NCI-H187 (cell line): ENCODE data around the gene TIGD1.
"Not testable (repeated sequence)": the region's sequence is repeated elsewhere in the genome, so short reads cannot be mapped to it uniquely, and the experiment has no call there.

Experiments used
- DNase-seq, 2 experiments: peaks; one replicate each; lab custom pipeline; 2025; lab: John Stamatoyannopoulos, UW

Gene TIGD1

GRCh38 chr2:232539298-232540231 is 10.8 kb downstream of the TIGD1 start, which contains the start of gene CHRNG:
Gene CHRNG, plus strand, starts transcription at chr2:232539692. Its CDS starts 56 bp downstream, at chr2:232539748.
- DNase-seq, result no peak

DNA sequence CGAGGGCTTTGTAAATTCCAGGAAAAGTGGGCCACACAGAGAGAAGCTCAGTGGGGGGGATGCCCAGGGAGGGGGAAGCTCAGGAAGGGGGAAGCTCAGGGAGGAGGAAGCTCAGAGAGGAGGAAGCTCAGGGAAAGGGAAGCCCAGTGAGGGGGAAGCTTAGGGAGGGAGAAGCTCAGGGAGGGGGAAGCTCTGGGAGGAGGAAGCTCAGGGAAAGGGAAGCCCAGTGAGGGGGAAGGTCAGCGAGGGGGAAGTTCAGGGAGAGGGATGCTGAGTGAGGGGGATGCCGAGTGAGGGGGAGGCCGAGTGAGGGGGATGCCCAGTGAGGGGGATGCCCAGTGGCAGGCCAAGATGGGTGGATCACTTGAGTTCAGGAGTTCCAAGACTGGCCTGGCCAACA is 11.7 kb downstream of the TIGD1 start:
- DNase-seq, result no peak

DNA sequence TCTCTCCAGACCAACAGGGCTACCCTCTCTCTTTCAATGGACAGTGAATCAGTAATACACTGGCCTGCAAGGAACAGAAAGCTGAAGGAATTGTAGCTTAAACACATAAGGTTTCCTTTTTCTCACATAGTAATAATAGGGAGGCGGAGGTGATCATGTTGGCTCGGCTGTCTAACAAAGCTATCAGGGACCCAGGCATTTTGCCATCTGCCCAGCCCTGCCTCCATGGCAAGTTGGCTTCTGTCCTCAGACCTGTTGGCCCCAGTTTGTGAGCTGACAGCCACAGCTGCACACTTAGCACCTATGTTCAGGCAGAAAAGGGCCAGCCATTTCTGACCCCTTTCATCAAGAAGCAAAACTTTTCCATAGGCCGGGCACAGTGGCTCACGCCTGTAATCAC is 12.9 kb downstream of the TIGD1 start:
- no peak for DNase-seq

GRCh38 chr2:232537079-232537478 is 13.3 kb downstream of the TIGD1 start:
- DNase-seq, result no peak

DNA sequence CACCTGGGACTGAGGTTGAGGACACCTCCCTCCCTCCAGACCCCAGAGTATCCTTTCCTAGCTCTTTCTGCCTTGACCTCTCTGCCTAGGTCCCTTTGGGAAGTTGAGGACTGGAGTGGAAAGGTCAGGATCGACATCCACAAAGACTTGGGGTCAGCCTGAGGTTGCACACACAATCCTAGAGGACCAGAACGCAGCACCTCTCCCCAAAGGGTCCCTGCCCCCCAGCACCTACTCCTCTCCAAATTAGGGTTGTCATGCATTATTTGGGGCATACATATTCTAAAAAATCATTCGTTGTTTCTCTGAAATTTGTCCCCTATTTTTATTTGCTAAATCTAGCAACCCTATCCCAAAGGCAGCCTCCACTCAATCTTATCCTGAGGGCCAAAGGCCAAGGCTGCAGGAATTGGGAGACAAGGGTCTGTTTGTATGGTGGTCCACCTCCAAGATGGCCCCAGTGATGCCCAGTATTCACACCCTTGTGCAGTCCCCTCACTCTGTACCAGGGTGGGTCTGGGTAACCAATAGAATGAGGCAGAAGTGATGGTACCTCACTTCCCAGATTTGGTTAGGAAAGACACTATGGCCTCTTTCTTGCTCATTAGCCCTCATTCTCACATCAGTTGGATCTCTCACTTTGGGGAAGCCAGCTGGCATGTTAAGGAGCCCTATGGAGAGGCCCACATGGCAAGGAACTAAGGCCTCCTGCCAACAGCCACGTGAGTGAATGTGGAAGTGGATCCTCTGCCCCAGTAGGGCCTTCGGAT is 14.4 kb downstream of the TIGD1 start:
- no peak for DNase-seq

DNA sequence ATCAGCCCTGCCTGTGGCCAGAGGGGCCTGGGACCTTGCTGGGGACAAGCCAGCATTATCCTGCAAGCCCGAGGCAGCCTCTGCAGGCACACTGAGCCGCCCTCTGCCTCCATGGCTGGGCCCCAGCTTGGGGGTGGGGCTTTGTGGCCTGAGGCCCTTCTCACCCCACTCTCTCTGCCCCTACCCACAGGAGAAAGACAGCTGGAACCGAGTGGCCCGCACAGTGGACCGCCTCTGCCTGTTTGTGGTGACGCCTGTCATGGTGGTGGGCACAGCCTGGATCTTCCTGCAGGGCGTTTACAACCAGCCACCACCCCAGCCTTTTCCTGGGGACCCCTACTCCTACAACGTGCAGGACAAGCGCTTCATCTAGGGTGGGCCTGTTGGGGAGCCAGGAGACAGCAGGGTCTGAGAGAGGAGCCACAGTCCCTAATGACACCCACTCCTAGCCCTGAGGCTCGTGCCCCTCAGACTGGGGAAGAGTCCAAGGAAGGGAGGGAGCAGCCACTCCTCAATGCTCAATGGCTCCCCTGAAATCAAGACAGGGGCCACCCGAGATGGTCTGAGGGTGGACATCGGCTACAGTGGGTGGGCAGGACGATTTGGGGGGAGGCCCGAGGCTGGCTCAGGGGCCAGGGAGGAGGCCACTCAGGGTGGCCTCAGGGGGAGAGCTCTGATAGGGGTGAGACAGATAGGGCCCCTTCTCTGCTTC is 15.3 kb downstream of the TIGD1 start:
- DNase-seq, result no peak

- no peak for DNase-seq
Measured at GRCh38 chr2:232533944-232534710, 16.2 kb downstream of the TIGD1 start.

DNA sequence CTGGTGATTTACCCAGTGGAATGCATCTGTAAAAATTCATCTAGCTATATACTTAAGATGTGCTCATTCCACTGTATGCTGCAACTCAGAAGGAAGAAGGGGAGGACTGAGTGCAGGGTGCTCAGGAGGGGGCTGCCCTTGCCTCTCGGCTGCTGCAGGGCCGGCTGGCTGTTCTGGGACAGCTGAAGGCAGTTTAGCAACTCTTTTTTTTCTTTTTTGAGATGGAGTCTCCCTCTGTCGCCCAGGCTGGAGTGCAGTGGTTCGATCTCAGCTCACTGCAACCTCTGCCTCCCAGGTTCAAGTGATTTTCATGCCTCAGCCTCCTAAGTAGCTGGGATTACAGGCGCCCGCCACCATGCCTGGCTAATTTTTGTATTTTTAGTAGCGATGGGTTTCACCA is 17.5 kb downstream of the TIGD1 start:
- DNase-seq, result not testable (repeated sequence)

DNA sequence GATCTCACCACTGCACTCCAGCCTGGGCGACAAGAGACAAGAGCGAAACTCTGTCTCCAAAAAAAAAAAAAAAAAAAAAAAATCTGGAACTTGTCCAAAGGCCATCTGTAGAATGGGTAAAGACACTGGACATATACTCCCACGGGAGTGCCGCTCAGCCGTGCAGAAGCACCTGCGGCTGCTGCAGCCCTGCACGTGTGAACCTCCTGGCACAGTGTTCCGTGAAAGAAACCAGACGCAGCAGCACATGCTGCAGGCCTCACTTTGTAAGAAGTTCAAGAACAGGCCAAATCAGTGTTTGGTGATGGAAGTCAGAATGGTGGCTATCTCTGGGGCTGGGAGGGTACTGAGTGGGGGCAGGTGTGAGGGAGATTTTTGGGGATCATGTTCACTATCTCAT is 17.9 kb downstream of the TIGD1 start:
- DNase-seq, result no peak

GRCh38 chr2:232530626-232531260 is 19.6 kb downstream of the TIGD1 start:
- DNase-seq, result no peak

- no peak for DNase-seq
Measured at GRCh38 chr2:232529806-232530547, 20.4 kb downstream of the TIGD1 start.

DNA sequence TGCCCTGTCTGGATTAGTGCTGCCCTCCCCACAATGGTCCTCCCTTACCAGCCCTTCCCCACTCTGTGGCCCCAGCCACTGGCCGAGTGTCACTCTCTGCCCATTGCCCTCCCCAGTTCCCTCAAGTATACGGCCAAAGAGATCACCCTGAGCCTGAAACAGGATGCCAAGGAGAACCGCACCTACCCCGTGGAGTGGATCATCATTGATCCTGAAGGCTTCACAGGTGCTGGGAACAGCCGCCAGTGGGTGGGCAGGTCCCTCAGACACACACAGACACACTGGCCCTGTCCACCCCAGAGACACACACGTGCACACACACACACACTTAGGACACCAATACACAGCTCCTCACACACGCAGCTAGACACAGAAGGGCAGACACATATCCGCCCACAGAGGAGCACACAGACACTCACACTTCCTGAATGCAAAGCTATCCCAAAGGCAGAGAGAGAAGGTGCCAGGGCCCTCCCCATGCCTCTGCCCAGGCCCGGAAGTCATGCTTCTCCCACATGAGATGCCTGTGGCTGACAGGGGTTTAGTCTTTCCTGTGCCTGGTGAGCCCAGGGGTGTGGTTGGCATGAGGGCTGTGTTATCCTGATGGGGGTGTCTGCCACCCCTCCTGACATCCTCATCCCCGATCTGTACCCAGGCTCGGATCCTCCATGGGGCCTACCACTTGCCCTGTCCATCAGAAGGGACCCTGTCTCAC is 21.5 kb downstream of the TIGD1 start:
- no peak for DNase-seq

- no peak for DNase-seq
Measured at GRCh38 chr2:232527905-232528470, 22.4 kb downstream of the TIGD1 start.

DNA sequence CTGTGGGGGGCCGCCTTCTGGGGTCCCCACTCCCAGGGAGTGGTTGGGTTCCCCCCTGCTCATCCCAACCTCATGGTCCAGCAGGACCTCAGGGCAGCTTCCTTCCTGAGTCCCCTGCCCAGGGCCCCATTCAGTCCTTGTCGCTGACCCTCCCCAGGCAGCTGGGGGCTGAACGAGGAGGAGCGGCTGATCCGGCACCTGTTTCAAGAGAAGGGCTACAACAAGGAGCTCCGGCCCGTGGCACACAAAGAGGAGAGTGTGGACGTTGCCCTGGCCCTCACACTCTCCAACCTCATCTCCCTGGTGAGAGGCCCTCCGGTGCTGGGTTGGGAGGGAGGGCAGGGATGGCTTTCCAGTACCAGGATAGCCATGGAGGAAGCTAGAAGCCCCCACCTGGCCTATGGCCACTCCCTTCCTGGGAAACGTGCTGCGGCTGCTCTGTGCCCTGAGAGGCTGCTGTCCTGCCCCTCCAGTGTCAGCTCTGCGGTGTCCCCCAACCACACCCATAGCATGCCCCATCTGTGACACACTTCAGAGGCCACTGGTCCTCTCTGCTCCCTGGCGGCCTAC is 23.9 kb downstream of the TIGD1 start:
- DNase-seq, result no peak

DNA sequence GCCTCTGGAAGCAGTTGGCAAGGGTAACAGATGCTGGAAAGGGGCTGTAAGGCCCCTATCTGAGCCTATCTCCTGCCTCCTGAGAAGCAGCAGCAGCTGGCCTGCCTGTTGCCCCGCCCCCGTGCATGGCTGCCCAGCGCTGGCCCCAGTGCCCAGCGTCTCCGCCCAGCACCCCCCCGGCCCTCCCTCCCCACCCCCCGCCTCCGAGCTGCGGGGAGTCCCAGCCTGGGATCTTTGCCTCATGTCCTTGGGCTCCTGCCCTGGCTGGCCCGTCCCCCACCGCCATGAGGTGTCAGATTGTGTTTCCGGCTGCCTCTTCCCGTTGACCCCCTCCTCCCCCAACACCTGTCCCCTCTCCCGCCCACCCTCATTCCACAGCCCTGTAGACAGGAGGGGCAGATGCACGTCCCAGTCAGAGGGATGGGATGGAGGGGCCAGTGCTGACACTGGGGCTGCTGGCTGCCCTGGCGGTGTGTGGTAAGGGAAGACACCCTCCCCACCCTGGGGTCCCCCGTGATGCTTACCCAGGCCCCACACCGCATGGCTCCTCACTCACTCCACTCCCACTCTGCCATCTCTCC is 24.5 kb downstream of the TIGD1 start, which contains the start of gene CHRND:
TSS of gene CHRND (plus strand) at position 370 of the 581 bp plus-strand sequence. CDS start at position 426, 56 bp downstream.
- DNase-seq, result no peak

DNA sequence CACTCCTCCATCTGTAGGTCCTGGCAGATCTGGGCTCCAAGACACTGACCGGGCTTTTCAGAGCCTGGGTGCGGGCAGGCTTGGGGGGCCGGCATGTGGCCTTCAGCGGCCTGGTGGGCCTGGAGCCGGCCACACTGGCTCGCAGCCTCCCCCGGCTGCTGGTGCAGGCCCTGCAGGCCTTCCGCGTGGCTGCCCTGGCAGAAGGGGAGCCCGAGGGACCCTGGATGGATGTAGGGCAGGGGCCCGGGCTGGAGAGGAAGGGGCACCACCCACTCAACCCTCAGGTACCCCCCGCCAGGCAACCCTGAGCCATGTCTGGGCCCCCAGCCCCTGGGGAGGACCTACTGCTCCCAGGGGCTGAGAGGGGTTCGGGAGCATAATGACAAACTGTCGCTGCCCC is 25.2 kb downstream of the TIGD1 start:
- DNase-seq, result no peak

- no peak for DNase-seq
Measured at GRCh38 chr2:232524771-232525170, 25.6 kb downstream of the TIGD1 start.
